ENCODE measurements around the gene JUND.

The JUND gene

DNA sequence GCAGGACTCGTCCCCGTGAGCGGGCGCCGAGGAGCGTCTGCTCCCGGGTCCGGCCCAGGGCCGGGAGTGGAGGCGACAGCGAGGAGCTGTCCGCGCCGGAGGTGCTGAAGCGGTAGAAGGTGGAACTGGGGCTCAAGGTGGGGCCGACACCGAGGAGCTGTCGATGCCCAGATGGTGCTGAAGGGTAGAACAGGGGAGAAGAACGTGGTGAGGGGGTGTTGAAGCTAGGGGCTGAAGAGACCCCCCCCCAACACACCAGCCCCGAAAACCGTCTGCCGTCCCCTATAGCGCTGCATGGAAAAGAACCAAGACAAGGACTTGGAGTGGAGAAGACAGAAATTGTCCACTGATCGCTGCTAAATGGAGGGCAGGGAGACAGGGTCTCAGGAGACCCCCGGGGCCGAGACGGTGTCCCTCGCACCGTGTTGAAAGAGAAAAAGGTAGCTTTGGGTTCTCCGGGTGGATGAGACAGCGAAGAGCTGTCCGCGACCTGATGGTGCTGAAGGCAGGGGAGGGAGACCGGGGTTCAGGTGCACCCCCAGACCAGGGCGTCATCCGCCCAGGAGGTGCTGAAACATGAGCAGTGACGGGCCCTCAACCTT, 48.1 kb downstream of the JUND start:
- no peak for DNase-seq (ENCODE audit: low spot score)

DNA sequence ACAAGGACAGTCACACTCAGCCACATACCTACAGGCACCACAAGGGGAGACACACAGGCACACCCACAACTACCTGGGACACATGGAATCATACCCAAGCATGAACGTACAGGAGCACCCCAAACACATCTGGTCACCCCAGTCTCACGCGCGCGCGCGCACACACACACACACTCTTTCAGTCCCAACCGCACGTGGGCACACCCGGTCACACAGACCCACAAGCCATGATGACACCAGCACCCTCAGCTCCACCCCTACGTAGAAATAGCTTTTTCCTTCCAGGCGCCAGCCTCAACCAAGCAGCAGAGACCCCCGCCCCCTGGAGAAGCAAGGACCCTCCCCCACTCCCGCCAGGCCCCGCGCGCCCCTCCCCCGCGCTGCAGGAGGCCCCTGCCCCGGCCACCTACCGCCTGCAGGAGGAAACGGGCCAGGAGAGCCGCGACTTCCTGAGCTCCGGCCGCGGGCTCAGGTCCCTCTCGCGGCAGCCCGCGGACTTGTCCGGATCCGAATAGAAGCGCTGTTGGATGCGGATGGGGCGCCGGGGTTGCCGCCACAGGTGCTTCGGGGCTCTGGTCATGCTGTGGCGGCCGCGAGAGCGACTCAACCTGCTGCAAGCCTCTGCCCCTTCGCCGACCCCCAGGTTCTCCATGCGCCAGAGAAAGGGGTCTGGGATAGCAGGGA, 48.7 kb downstream of the JUND start:
- DNase-seq (ENCODE audit: low spot score): no peak

DNA sequence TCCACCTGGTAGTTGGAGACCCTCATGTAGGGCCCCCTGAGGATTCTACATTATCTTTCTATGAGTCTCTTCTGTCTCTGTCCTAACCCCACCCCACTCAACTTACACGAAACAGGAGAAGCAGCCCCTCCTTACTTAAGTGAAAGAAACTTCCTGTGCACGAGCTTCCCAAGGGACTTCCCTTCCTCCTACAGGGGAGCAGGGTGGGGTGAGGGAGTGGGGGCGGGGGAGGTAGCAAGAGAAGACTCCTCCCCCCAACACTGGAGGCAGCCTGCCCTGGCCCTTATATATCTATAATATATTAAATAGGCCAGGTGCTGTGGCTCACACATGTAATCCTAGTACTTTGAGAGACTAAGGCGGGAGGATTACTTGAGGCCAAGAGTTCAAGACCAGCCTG, 49.6 kb downstream of the JUND start:
- no peak for DNase-seq (ENCODE audit: low spot score)

GRCh38 chr19:18230941-18231734, 50.3 kb downstream of the JUND start:
- no peak for DNase-seq (ENCODE audit: low spot score)

DNA sequence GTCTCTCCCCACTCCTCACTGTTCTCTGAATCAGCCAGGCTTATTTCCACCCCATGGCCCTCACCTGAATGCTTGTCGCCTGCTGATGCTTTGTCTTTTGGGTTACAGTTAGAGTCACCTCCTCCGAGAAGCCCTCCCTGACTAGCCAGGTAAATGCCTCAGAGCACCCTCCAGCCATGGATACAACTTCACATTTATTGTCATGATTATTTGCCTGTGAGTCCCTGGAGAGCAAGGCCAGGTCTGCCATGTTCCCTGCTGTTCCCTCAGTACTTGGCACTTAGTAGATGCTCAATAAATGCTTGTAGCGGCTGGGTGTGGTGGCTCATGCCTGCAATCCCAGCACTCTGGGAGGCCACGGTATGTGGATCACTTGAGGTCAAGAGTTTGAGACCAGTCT, 51.5 kb downstream of the JUND start:
- DNase-seq (ENCODE audit: low spot score): no peak

All from CD4-positive, alpha-beta T cell treated with Interleukin-6 at 100 ng/mL for 8 hours (primary cell).